ENCODE results near the gene GALNT9. TPM values are rescaled to one million over a fixed set of nuclear protein-coding genes. Genes with fewer than 3 reads are reported as not detected.

Gene GALNT9
- polyA plus RNA-seq, 1 donor from 2014 or later, result 13.5 TPM

DNA sequence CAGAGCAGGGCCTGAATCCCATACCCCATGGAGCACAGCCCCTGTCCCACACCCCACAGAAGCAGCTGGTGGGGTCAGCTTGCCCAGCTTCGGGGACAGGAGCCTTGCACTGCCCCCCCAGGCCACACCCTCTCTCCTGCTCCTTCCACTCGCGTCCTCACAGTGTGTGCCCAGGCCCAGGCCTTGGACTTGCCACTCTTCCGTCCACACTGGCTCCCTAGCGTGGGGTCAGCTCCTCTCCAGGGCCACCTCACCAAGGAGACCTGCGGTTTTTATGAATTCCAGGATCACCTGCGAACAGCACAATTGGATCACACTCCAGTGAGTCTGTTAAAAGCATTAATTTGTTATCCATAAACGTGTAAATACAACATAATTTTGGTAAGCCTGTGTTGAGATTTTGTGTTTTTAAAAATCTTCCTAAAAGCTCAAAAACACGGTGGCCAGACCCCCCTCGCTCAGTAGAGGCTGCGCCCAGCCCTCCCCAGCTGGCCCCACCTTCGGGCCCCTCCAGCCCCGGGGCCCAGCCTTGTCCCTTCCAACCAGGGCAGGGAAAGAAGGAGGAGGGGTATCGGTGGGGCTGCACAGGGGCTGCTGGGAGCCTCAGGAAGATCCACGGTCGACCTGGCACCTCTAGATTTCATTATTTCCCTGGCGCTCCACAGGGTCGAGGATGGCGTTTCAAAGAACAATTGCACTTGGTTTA is 12.0 kb downstream of the GALNT9 start:
- TF ChIP-seq, protein P1, sequence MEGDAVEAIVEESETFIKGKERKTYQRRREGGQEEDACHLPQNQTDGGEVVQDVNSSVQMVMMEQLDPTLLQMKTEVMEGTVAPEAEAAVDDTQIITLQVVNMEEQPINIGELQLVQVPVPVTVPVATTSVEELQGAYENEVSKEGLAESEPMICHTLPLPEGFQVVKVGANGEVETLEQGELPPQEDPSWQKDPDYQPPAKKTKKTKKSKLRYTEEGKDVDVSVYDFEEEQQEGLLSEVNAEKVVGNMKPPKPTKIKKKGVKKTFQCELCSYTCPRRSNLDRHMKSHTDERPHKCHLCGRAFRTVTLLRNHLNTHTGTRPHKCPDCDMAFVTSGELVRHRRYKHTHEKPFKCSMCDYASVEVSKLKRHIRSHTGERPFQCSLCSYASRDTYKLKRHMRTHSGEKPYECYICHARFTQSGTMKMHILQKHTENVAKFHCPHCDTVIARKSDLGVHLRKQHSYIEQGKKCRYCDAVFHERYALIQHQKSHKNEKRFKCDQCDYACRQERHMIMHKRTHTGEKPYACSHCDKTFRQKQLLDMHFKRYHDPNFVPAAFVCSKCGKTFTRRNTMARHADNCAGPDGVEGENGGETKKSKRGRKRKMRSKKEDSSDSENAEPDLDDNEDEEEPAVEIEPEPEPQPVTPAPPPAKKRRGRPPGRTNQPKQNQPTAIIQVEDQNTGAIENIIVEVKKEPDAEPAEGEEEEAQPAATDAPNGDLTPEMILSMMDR (IDR thresholded peaks at IDR 0.05; ENCODE audit: poor library complexity, severe bottlenecking), result no peak
- TF ChIP-seq MXI1 (conservative IDR thresholded peaks at IDR 0.05; ENCODE audit: poor library complexity, severe bottlenecking) (no peak), POLR2AphosphoS5 (IDR thresholded peaks at IDR 0.05) (no peak), SMC3 (conservative IDR thresholded peaks at IDR 0.05; ENCODE audit: poor library complexity) (no peak), EZH2 (IDR thresholded peaks at IDR 0.05; ENCODE audit: borderline replicate concordance, insufficient read depth, low read length, poor library complexity, severe bottlenecking) (no peak), TAF1 (IDR thresholded peaks at IDR 0.05; ENCODE audit: low read depth) (no peak), RAD21 (conservative IDR thresholded peaks at IDR 0.05) (no peak), EP300 (conservative IDR thresholded peaks at IDR 0.05; ENCODE audit: poor library complexity, severe bottlenecking) (no peak), REST (IDR thresholded peaks at IDR 0.05; ENCODE audit: borderline replicate concordance) (no peak)
- Histone ChIP-seq H3K9ac (ENCODE audit: low read length) (no peak overlapping the region), H3K27ac (ENCODE audit: low read length) (no peak overlapping the region), H3K9me2 (ENCODE audit: insufficient read depth, low read length) (no peaks in the 10 kb centered on the region), H2AFZ (ENCODE audit: low read depth, low read length) (no peak overlapping the region), H4K20me1 (ENCODE audit: insufficient read depth) (no peaks in the 10 kb centered on the region), H3K9me3 (ENCODE audit: low read length) (no peaks in the 10 kb centered on the region), H3K79me2 (replicated peaks; ENCODE audit: insufficient read depth, low read length) (no peaks in the 10 kb centered on the region), H3K36me3 (ENCODE audit: insufficient read depth, low read length) (no peaks in the 10 kb centered on the region), H3F3A (ENCODE audit: insufficient read depth, low read length, poor library complexity, severe bottlenecking) (no peaks in the 10 kb centered on the region), H3K27me3 (ENCODE audit: insufficient read depth, low read depth, low read length) (no peaks in the 10 kb centered on the region), H3K4me2 (ENCODE audit: low read length) (no peak overlapping the region), H3K4me3 (ENCODE audit: low read length) (no peak overlapping the region)

DNA sequence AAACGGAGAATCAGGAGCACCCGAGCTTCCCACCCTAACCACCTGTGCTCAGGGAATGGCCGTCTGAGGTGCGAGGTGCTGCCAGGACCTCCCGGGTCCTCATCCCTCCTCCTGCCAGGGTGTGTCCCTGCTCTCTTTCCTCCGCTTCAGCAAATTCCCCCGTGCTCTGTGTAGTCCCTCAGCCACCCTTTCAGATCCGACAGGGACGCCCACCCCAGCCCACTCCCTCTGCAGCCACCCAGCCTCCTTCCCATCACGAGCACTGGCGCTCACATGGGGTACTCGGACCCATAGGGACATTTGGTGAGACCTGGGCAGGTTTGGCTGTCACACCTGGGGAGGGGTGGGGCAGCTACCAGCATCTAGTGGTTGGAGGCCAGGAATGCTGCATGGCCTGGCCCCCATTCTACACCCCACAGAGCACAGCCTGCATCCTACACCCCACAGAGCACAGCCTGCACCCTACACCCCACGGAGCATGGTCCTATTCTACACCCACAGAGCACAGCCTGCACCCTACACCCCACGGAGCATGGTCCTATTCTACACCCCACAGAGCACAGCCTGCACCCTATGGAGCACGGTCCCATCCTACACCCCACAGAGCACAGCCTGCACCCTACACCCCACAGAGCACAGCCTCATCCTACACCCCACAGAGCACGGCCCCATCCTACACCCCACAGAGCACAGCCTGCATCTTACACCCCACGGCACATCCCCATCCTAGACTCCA is 12.7 kb downstream of the GALNT9 start:
- Histone ChIP-seq H3K9me3 (ENCODE audit: low read length) (no peaks in the 10 kb centered on the region), H3K27ac (ENCODE audit: low read length) (no peak overlapping the region), H3K9ac (ENCODE audit: low read length) (no peak overlapping the region), H3K27me3 (ENCODE audit: insufficient read depth, low read depth, low read length) (no peaks in the 10 kb centered on the region), H3K4me3 (ENCODE audit: low read length) (no peak overlapping the region), H4K20me1 (ENCODE audit: insufficient read depth) (no peaks in the 10 kb centered on the region), H3K9me2 (ENCODE audit: insufficient read depth, low read length) (no peaks in the 10 kb centered on the region), H3K79me2 (replicated peaks; ENCODE audit: insufficient read depth, low read length) (no peaks in the 10 kb centered on the region), H2AFZ (ENCODE audit: low read depth, low read length) (no peak overlapping the region), H3K36me3 (ENCODE audit: insufficient read depth, low read length) (no peaks in the 10 kb centered on the region), H3K4me2 (ENCODE audit: low read length) (no peak overlapping the region), H3F3A (ENCODE audit: insufficient read depth, low read length, poor library complexity, severe bottlenecking) (no peaks in the 10 kb centered on the region)
- TF ChIP-seq REST (IDR thresholded peaks at IDR 0.05; ENCODE audit: borderline replicate concordance), result no peak
- no peak for TF ChIP-seq EZH2 (IDR thresholded peaks at IDR 0.05; ENCODE audit: borderline replicate concordance, insufficient read depth, low read length, poor library complexity, severe bottlenecking)
- TF ChIP-seq MXI1 (conservative IDR thresholded peaks at IDR 0.05; ENCODE audit: poor library complexity, severe bottlenecking), result no peak
- no peak for TF ChIP-seq TAF1 (IDR thresholded peaks at IDR 0.05; ENCODE audit: low read depth)
- TF ChIP-seq SMC3 (conservative IDR thresholded peaks at IDR 0.05; ENCODE audit: poor library complexity), result no peak
- TF ChIP-seq EP300 (conservative IDR thresholded peaks at IDR 0.05; ENCODE audit: poor library complexity, severe bottlenecking), result no peak
- TF ChIP-seq, protein P1 (IDR thresholded peaks at IDR 0.05; ENCODE audit: poor library complexity, severe bottlenecking), result no peak
- no peak for TF ChIP-seq POLR2AphosphoS5 (IDR thresholded peaks at IDR 0.05)
- TF ChIP-seq RAD21 (conservative IDR thresholded peaks at IDR 0.05), result no peak
